HepG2 (cell line): Measurements from ENCODE around the gene MAT2A. TPM values are rescaled to one million over a fixed set of nuclear protein-coding genes. Genes with fewer than 3 reads are reported as not detected.

ENCODE experiments used
- CCAR2 ChIP-seq: fragments of 200-400 bp; formaldehyde crosslinking; optimal IDR thresholded peaks from 2 replicates; pipeline ENCODE3; 2018; ENCODE audit warnings: low read depth, mild to moderate bottlenecking, low read length, moderate library complexity
- CEBPZ ChIP-seq: IDR thresholded peaks from 2 replicates; pipeline ENCODE4 v1.6.1; 2012; ENCODE audit warnings: low read length, improper control_type of control experiment
- DPF2 ChIP-seq: sonication (generic); formaldehyde crosslinking; IDR thresholded peaks from 2 replicates; pipeline ENCODE4 v1.4.0; 2020; ENCODE audit warnings: mild to moderate bottlenecking, low read depth, missing genetic modification reagents, borderline replicate concordance
- EHMT2 ChIP-seq: fragments of 200-600 bp; sonication (generic); IDR thresholded peaks from 2 replicates; pipeline ENCODE4 v1.7.0; 2017; ENCODE audit warnings: antibody characterized with exemption, low read depth, low read length, borderline replicate concordance
- HNF4A ChIP-seq: sonication (generic); formaldehyde crosslinking; IDR thresholded peaks from 2 replicates; pipeline ENCODE4 v1.4.0; 2020; ENCODE audit warnings: missing genetic modification reagents
- IRF2 ChIP-seq: IDR thresholded peaks from 2 replicates; pipeline ENCODE4 v1.6.1; 2018; ENCODE audit warnings: missing genetic modification reagents, missing compliant biosample characterization
- NFYC ChIP-seq: IDR thresholded peaks from 2 replicates; pipeline ENCODE4 v1.6.1; 2016; ENCODE audit warnings: missing genetic modification reagents, missing compliant biosample characterization
- PHF5A ChIP-seq: IDR thresholded peaks from one replicate; pipeline ENCODE4 v1.6.1; 2018; ENCODE audit warnings: low read depth, missing genetic modification reagents; ENCODE audit not compliant: unreplicated experiment
- SP2 ChIP-seq: sonication (generic); formaldehyde crosslinking; IDR thresholded peaks from 2 replicates; pipeline ENCODE4 v1.5.1; 2020; ENCODE audit warnings: mild to moderate bottlenecking, missing genetic modification reagents
- SRF ChIP-seq: IDR thresholded peaks from 2 replicates; pipeline ENCODE4 v1.6.1; 2011; ENCODE audit warnings: mild to moderate bottlenecking, low read depth, low read length, moderate library complexity
- SRY ChIP-seq: sonication (generic); formaldehyde crosslinking; IDR thresholded peaks from 2 replicates; pipeline ENCODE4 v1.8.0; 2022; ENCODE audit warnings: mild to moderate bottlenecking, missing genetic modification reagents
- ZBTB14 ChIP-seq: sonication (generic); formaldehyde crosslinking; IDR thresholded peaks from 2 replicates; pipeline ENCODE4 v1.4.0; 2020; ENCODE audit warnings: missing genetic modification reagents
- ZFY ChIP-seq: sonication (generic); formaldehyde crosslinking; IDR thresholded peaks from 2 replicates; pipeline ENCODE4 v1.4.0; 2020; ENCODE audit warnings: missing genetic modification reagents
- ZNF615 ChIP-seq: sonication (generic); formaldehyde crosslinking; IDR thresholded peaks from 2 replicates; pipeline ENCODE4 v1.5.0; 2020; ENCODE audit warnings: mild to moderate bottlenecking, missing genetic modification reagents, borderline replicate concordance
- ZNF644 ChIP-seq: IDR thresholded peaks from 2 replicates; pipeline ENCODE4 v1.6.1; 2016; ENCODE audit warnings: low read depth
- ZNF737 ChIP-seq: sonication (generic); formaldehyde crosslinking; IDR thresholded peaks from 2 replicates; pipeline ENCODE4 v1.5.0; 2020; ENCODE audit warnings: missing genetic modification reagents, mild to moderate bottlenecking, borderline replicate concordance
- ZNF773 ChIP-seq: sonication (generic); formaldehyde crosslinking; IDR thresholded peaks from 2 replicates; pipeline ENCODE4 v1.4.0; 2020; ENCODE audit warnings: missing genetic modification reagents, borderline replicate concordance
- ZNF776 ChIP-seq: sonication (generic); formaldehyde crosslinking; IDR thresholded peaks from 2 replicates; pipeline ENCODE4 v1.4.0; 2020; ENCODE audit warnings: mild to moderate bottlenecking, missing genetic modification reagents
- ZSCAN29 ChIP-seq: sonication (generic); formaldehyde crosslinking; conservative IDR thresholded peaks from 2 replicates; pipeline ENCODE4 v1.4.0; 2020; ENCODE audit warnings: mild to moderate bottlenecking, missing genetic modification reagents
- polyA plus RNA-seq, 8 experiments: library from polyadenylated mRNA; depleted of rRNA in 3 of 8; stranded (reverse) in 7 of 8; unstranded in 1 of 8; fragments of >200 nt; fragmentation: Illumina TruSeq in 4 of 8; extraction: Trizol in 4 of 8; gene quantifications; 2 replicates each; pipeline versions ENCODE4 v1.2.1 to v1.2.3, GENCODE V29; 2011 to 2016; ENCODE audit warnings: low read depth in 4 of 8, missing spikeins in 1 of 8, mixed read lengths in 1 of 8; ENCODE audit not compliant: insufficient read depth in 1 of 8
- total RNA-seq, 5 experiments: library from RNA; depleted of rRNA; stranded (reverse); fragments of >200 nt; fragmentation: Illumina TruSeq; extraction: Trizol; gene quantifications; 2 replicates each; pipeline ENCODE4 v1.2.3, GENCODE V29; 2016; ENCODE audit warnings: low read depth in 1 of 5
- TF ChIP-seq, protein P1 (sequence below): sonication (generic); formaldehyde crosslinking; IDR thresholded peaks from 2 replicates; pipeline ENCODE4 v1.4.0; 2020; ENCODE audit warnings: missing genetic modification reagents, borderline replicate concordance

MAT2A gene
- total and polyA plus RNA-seq, 2 of the 13 experiments (the other 11 are each of a cell fraction or from before 2014, with no cell fraction given) = 155 to 331 TPM

DNA sequence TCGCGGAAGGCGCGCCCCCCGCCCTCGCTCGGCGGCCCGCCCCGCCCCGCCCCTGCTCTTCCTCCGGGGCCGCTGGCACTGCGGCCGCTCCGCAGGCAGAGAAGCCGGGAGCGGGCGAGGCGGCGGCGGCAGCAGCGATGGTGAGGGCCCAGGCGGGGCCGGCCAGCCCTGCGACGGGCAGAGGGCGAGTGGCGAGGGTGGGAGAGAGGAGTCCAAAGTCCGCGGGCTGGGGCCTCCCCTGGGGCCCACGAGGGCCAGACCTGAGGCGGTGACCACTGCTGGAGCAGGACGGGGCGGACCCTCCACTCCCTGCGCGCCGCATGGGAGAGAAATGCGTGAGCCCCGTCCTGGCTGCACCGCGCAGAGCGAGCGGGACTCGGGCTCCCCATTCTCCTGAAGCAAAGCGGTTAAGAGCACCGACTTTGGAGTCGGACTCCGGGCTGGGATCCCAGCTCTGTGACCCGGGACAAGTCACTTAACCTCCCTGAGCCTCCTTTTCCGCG is 45.4 kb downstream of the MAT2A start, which contains the start of gene VAMP5 (continued):
- 0 out of 2 replicates have a peak, but pooled peaks have one; percentile 7 for TF ChIP-seq ZNF644 (CRISPR knock-in tag)
- peak; percentile 99 for TF ChIP-seq HNF4A (CRISPR knock-in tag)
- peak; percentile 19; the same call in 1 of the 2 replicates for TF ChIP-seq NFYC (CRISPR knock-in tag)
- peak; percentile 56; the same call in 1 of the 2 replicates for TF ChIP-seq ZBTB14 (CRISPR knock-in tag)
- TF ChIP-seq ZNF773 (CRISPR knock-in tag) = no peak; the same call in 1 of the 2 replicates
- TF ChIP-seq, protein P1, sequence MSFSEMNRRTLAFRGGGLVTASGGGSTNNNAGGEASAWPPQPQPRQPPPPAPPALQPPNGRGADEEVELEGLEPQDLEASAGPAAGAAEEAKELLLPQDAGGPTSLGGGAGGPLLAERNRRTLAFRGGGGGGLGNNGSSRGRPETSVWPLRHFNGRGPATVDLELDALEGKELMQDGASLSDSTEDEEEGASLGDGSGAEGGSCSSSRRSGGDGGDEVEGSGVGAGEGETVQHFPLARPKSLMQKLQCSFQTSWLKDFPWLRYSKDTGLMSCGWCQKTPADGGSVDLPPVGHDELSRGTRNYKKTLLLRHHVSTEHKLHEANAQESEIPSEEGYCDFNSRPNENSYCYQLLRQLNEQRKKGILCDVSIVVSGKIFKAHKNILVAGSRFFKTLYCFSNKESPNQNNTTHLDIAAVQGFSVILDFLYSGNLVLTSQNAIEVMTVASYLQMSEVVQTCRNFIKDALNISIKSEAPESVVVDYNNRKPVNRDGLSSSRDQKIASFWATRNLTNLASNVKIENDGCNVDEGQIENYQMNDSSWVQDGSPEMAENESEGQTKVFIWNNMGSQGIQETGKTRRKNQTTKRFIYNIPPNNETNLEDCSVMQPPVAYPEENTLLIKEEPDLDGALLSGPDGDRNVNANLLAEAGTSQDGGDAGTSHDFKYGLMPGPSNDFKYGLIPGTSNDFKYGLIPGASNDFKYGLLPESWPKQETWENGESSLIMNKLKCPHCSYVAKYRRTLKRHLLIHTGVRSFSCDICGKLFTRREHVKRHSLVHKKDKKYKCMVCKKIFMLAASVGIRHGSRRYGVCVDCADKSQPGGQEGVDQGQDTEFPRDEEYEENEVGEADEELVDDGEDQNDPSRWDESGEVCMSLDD (CRISPR knock-in tag) = 0 out of 2 replicates have a peak, but pooled peaks have one; percentile 78
- TF ChIP-seq PHF5A (CRISPR knock-in tag) = peak; percentile 30
- no peak for TF ChIP-seq ZNF615 (CRISPR knock-in tag)
- no peak; the same call in 1 of the 2 replicates for TF ChIP-seq ZSCAN29
- TF ChIP-seq ZFY (CRISPR knock-in tag) = peak; percentile 93
- TF ChIP-seq SP2 = no peak
- TF ChIP-seq DPF2 (CRISPR knock-in tag) = peak; percentile 53
- TF ChIP-seq EHMT2 = no peak
- peak; percentile 48; the same call in 1 of the 2 replicates for TF ChIP-seq IRF2
- TF ChIP-seq CCAR2 = no peak
- TF ChIP-seq CEBPZ = no peak
- no peak for TF ChIP-seq ZNF737 (CRISPR knock-in tag)
- peak; percentile 95 for TF ChIP-seq ZNF776 (CRISPR knock-in tag)
- TF ChIP-seq SRF = no peak
- TF ChIP-seq SRY = peak; percentile 77
